Adipose tissue (tissue), 3 donors: Measurements from ENCODE around the gene EBP. TPM values are rescaled to one million over a fixed set of nuclear protein-coding genes. Genes with fewer than 3 reads are reported as not detected.
"Not testable (repeated sequence)": the region's sequence is repeated elsewhere in the genome, so short reads cannot be mapped to it uniquely, and the experiment has no call there.

Experiments used
- H3K27ac ChIP-seq: one replicate; pipeline ENCODE4 v1.5.1; 2013; ENCODE audit warnings: low read depth, low read length
- WGBS, 3 donors: extraction: QIAGEN DNeasy Blood & Tissue Kit; methylation state at CpG; one replicate each; pipeline ENCODE4 v1.1.7; 2013; 5-methylcytosine and 5-hydroxymethylcytosine counted together
- polyA plus RNA-seq, 3 donors: library from polyadenylated mRNA; stranded (reverse); fragments of 200-250 nt; gene quantifications; one replicate each; pipeline ENCODE4 v1.2.3, GENCODE V29; 2013
- donor health status: healthy with polysubstance abuse.
- donor health status: Bipolar disorder and iron deficiency.
- donor health status: healthy.

Gene EBP
- polyA plus RNA-seq, 3 donors: 35.9 to 47.2 (median 38.4) TPM

GRCh38 chrX:48515842-48516241, 5.8 kb upstream of the EBP start:
- no peak overlapping the region for H3K27ac ChIP-seq
- WGBS, 3 donors: 88 to 100% (median 94%) methylated on average over 2 to 10 of the region's 10 CpGs

GRCh38 chrX:48516285-48516684, 5.3 kb upstream of the EBP start:
- no peak overlapping the region for H3K27ac ChIP-seq
- WGBS, 3 donors: 73 to 86% (median 84%) methylated on average over 10 of the region's 10 CpGs

GRCh38 chrX:48516987-48517386, 4.6 kb upstream of the EBP start:
- no peak overlapping the region for H3K27ac ChIP-seq
- 76 to 89% (median 84%) methylated on average over 5 of the region's 5 CpGs for WGBS, 3 donors

- 57 to 93% (median 60%) methylated on average over 4 of the region's 4 CpGs for WGBS, 3 donors
- H3K27ac ChIP-seq: not testable (repeated sequence)
Measured at GRCh38 chrX:48519481-48519880, 2.1 kb upstream of the EBP start.

- no peak overlapping the region for H3K27ac ChIP-seq
- 75 to 100% (median 80%) methylated on average over 1 to 2 of the region's 2 CpGs for WGBS, 3 donors
Measured at GRCh38 chrX:48520455-48520854, 1.2 kb upstream of the EBP start.

GRCh38 chrX:48520976-48521352, 644 bp upstream of the EBP start:
- H3K27ac ChIP-seq: no peak overlapping the region
- WGBS, 3 donors: 7 to 48% (median 39%) methylated on average over 2 of the region's 2 CpGs

- WGBS, 3 donors: 0 to 39% (median 8%) methylated on average over 10 of the region's 10 CpGs
- H3K27ac ChIP-seq: no peak overlapping the region
Measured at GRCh38 chrX:48522291-48522690, 683 bp downstream of the EBP start.

GRCh38 chrX:48523682-48524081, 2.1 kb downstream of the EBP start:
- 84 to 89% (median 85%) methylated on average over 12 of the region's 12 CpGs for WGBS, 3 donors

GRCh38 chrX:48525853-48526252, 4.2 kb downstream of the EBP start:
- not testable (repeated sequence) for H3K27ac ChIP-seq
- WGBS, 3 donors: 84 to 92% (median 84%) methylated on average over 7 to 8 of the region's 8 CpGs

More at GRCh38 chrX:48523682-48524081, 2.1 kb downstream of the EBP start:
- H3K27ac ChIP-seq: no peak overlapping the region

GRCh38 chrX:48530736-48531135, 9.1 kb downstream of the EBP start:
- no peak overlapping the region for H3K27ac ChIP-seq
- WGBS, 3 donors: 86 to 93% (median 90%) methylated on average over 3 of the region's 3 CpGs

- H3K27ac ChIP-seq: no peak overlapping the region
Measured at GRCh38 chrX:48531358-48531959, 9.9 kb downstream of the EBP start.

GRCh38 chrX:48532161-48532560, 10.6 kb downstream of the EBP start:
- 61 to 76% (median 67%) methylated on average over 1 of the region's 1 CpG for WGBS, 3 donors

More at GRCh38 chrX:48531358-48531959, 9.9 kb downstream of the EBP start:
- WGBS, 3 donors: 61 to 68% (median 61%) methylated on average over 4 to 5 of the region's 5 CpGs

GRCh38 chrX:48533165-48533564, 11.6 kb downstream of the EBP start:
- 85 to 100% (median 100%) methylated on average over 1 to 3 of the region's 3 CpGs for WGBS, 3 donors
- H3K27ac ChIP-seq: no peak overlapping the region

More at GRCh38 chrX:48532161-48532560, 10.6 kb downstream of the EBP start:
- H3K27ac ChIP-seq: no peak overlapping the region

GRCh38 chrX:48538641-48539344, 17.2 kb downstream of the EBP start:
- no peak overlapping the region for H3K27ac ChIP-seq
- 80 to 86% (median 84%) methylated on average over 22 to 23 of the region's 23 CpGs for WGBS, 3 donors

GRCh38 chrX:48539345-48540027, 17.9 kb downstream of the EBP start, which contains the start of gene TBC1D25:
TBC1D25 (plus strand) TSS chrX:48539714; CDS start chrX:48539798, 84 bp downstream.
- H3K27ac ChIP-seq: no peak within 1 kb of the TSS
- WGBS, 3 donors: 0 to 32% (median 1%) methylated on average over 16 to 59 of the region's 59 CpGs

GRCh38 chrX:48540028-48540375, 18.4 kb downstream of the EBP start:
- no peak overlapping the region for H3K27ac ChIP-seq
- WGBS, 3 donors: 2 to 48% (median 3%) methylated on average over 12 of the region's 12 CpGs

- 67 to 89% (median 85%) methylated on average over 7 of the region's 7 CpGs for WGBS, 3 donors
- H3K27ac ChIP-seq: no peak overlapping the region
Measured at GRCh38 chrX:48540480-48540879, 18.9 kb downstream of the EBP start.

- H3K27ac ChIP-seq: no peak overlapping the region
- 81 to 83% (median 82%) methylated on average over 10 of the region's 10 CpGs for WGBS, 3 donors
Measured at GRCh38 chrX:48541140-48541814, 19.7 kb downstream of the EBP start.

GRCh38 chrX:48548871-48549270, 27.3 kb downstream of the EBP start:
- H3K27ac ChIP-seq: no peak overlapping the region
- WGBS, 3 donors: 72 to 96% (median 90%) methylated on average over 3 of the region's 3 CpGs
